Muscle layer of colon (tissue), 2 donors: ENCODE measurements around the gene RHEB.

ENCODE experiments used
- H3K27ac ChIP-seq: one replicate; pipeline ENCODE4 v1.7.0; 2013; ENCODE audit warnings: low read depth, mild to moderate bottlenecking, low read length, moderate library complexity
- H3K27me3 ChIP-seq, 2 donors: one replicate each; pipeline ENCODE4 v1.7.0; 2013; ENCODE audit warnings: low read length in 2 of 2, mild to moderate bottlenecking in 2 of 2; ENCODE audit not compliant: insufficient read depth in 2 of 2, control insufficient read depth in 1 of 2
- H3K36me3 ChIP-seq: one replicate; pipeline ENCODE4 v1.7.0; 2013; ENCODE audit warnings: mild to moderate bottlenecking, low read length; ENCODE audit not compliant: insufficient read depth
- H3K4me1 ChIP-seq: one replicate; pipeline ENCODE4 v1.7.0; 2013; ENCODE audit warnings: mild to moderate bottlenecking, low read length; ENCODE audit not compliant: insufficient read depth
- H3K4me3 ChIP-seq, 2 donors: one replicate each; pipeline ENCODE4 v1.7.0; 2013; ENCODE audit warnings: low read length in 2 of 2, low read depth in 1 of 2, mild to moderate bottlenecking in 1 of 2, moderate library complexity in 1 of 2
- H3K9ac ChIP-seq: one replicate; pipeline ENCODE4 v1.7.0; 2013; ENCODE audit warnings: low read length
- H3K9me3 ChIP-seq: one replicate; pipeline ENCODE4 v1.7.0; 2013; ENCODE audit warnings: mild to moderate bottlenecking, low read length
- donor health status: abdominal sarcoma.
- donor health status: Adenocarcinoma of cecum.

Gene RHEB

GRCh38 chr7:151483711-151483983 lies 36.0 kb downstream of the RHEB start:
- Histone ChIP-seq H3K27ac (no peak overlapping the region), H3K36me3 (peaks cover 50% of the 10 kb centered on the region)

GRCh38 chr7:151482883-151483710 lies 36.6 kb downstream of the RHEB start:
- Histone ChIP-seq H3K4me3 (no peak overlapping the region), H3K9me3 (no peaks in the 10 kb centered on the region), H3K36me3 (peaks cover 50% of the 10 kb centered on the region), H3K27ac (no peak overlapping the region), H3K9ac (no peak overlapping the region), H3K4me1 (peaks cover 42% of the 10 kb centered on the region), H3K27me3 (no peaks in the 10 kb centered on the region)

More at GRCh38 chr7:151483711-151483983, 36.0 kb downstream of the RHEB start:
- Histone ChIP-seq H3K27me3 (no peaks in the 10 kb centered on the region), H3K9me3 (no peaks in the 10 kb centered on the region), H3K4me3 (no peak overlapping the region), H3K9ac (no peak overlapping the region), H3K4me1 (peaks cover 42% of the 10 kb centered on the region)

- Histone ChIP-seq H3K36me3 (peaks cover 49% of the 10 kb centered on the region), H3K27ac (no peak overlapping the region), H3K27me3 (no peaks in the 10 kb centered on the region), H3K4me1 (peaks cover 40% of the 10 kb centered on the region), H3K9me3 (no peaks in the 10 kb centered on the region), H3K9ac (no peak overlapping the region), H3K4me3 (no peak overlapping the region)
Measured at GRCh38 chr7:151481650-151482505, 37.8 kb downstream of the RHEB start.

- no peak overlapping the region for H3K4me3 ChIP-seq
- H3K27ac ChIP-seq: no peak overlapping the region
- H3K36me3 ChIP-seq: peaks cover 18% of the 10 kb centered on the region
- no peaks in the 10 kb centered on the region for H3K9me3 ChIP-seq
- H3K9ac ChIP-seq: no peak overlapping the region
- H3K4me1 ChIP-seq: peaks cover 20% of the 10 kb centered on the region
- no peaks in the 10 kb centered on the region for H3K27me3 ChIP-seq
Measured at GRCh38 chr7:151477867-151478266, 41.8 kb downstream of the RHEB start.

GRCh38 chr7:151472644-151473380 lies 46.9 kb downstream of the RHEB start:
- Histone ChIP-seq H3K36me3 (peaks cover 35% of the 10 kb centered on the region), H3K9me3 (no peaks in the 10 kb centered on the region), H3K4me3 (no peak overlapping the region), H3K27me3 (no peaks in the 10 kb centered on the region), H3K9ac (no peak overlapping the region), H3K4me1 (peaks cover 24% of the 10 kb centered on the region), H3K27ac (no peak overlapping the region)

GRCh38 chr7:151470711-151471110 lies 49.0 kb downstream of the RHEB start:
- peaks cover 20% of the 10 kb centered on the region for H3K4me1 ChIP-seq
- H3K27ac ChIP-seq: no peak overlapping the region
- no peaks in the 10 kb centered on the region for H3K9me3 ChIP-seq
- no peaks in the 10 kb centered on the region for H3K27me3 ChIP-seq
- H3K4me3 ChIP-seq: no peak overlapping the region
- H3K36me3 ChIP-seq: peaks cover 52% of the 10 kb centered on the region
- H3K9ac ChIP-seq: no peak overlapping the region

- no peak overlapping the region for H3K4me3 ChIP-seq
- H3K9me3 ChIP-seq: no peaks in the 10 kb centered on the region
- no peaks in the 10 kb centered on the region for H3K27me3 ChIP-seq
- H3K27ac ChIP-seq: no peak overlapping the region
- peaks cover 56% of the 10 kb centered on the region for H3K36me3 ChIP-seq
- H3K4me1 ChIP-seq: peaks cover 20% of the 10 kb centered on the region
- H3K9ac ChIP-seq: no peak overlapping the region
Measured at GRCh38 chr7:151469281-151469680, 50.4 kb downstream of the RHEB start.

- peaks cover 60% of the 10 kb centered on the region for H3K36me3 ChIP-seq
- no peak overlapping the region for H3K9ac ChIP-seq
Measured at GRCh38 chr7:151468217-151469018, 51.3 kb downstream of the RHEB start.

GRCh38 chr7:151465169-151465568 lies 54.5 kb downstream of the RHEB start:
- H3K27ac ChIP-seq: no peak overlapping the region
- H3K4me3 ChIP-seq: no peak overlapping the region
- peaks cover 52% of the 10 kb centered on the region for H3K36me3 ChIP-seq
- H3K27me3 ChIP-seq: no peaks in the 10 kb centered on the region
- H3K4me1 ChIP-seq: peaks cover 23% of the 10 kb centered on the region
- no peak overlapping the region for H3K9ac ChIP-seq
- H3K9me3 ChIP-seq: peaks cover 4% of the 10 kb centered on the region

More at GRCh38 chr7:151468217-151469018, 51.3 kb downstream of the RHEB start:
- Histone ChIP-seq H3K4me1 (peaks cover 20% of the 10 kb centered on the region), H3K27me3 (no peaks in the 10 kb centered on the region), H3K27ac (no peak overlapping the region), H3K9me3 (no peaks in the 10 kb centered on the region), H3K4me3 (no peak overlapping the region)

GRCh38 chr7:151462306-151462779 lies 57.4 kb downstream of the RHEB start:
- H3K9me3 ChIP-seq: peaks cover 4% of the 10 kb centered on the region
- no peak overlapping the region for H3K9ac ChIP-seq
- peak overlapping the region; percentile 92 for H3K27ac ChIP-seq
- H3K4me1 ChIP-seq: peaks cover 32% of the 10 kb centered on the region
- H3K4me3 ChIP-seq: peak overlapping the region in 1 of 2 donors; percentile 23
- H3K27me3 ChIP-seq: no peaks in the 10 kb centered on the region
- H3K36me3 ChIP-seq: peaks cover 24% of the 10 kb centered on the region
